Smooth muscle cell (in vitro differentiated cells): ENCODE data around the gene SMARCAL1. TPM values are rescaled to one million over a fixed set of nuclear protein-coding genes. Genes with fewer than 3 reads are reported as not detected.

ENCODE experiments used
- DNase-seq: peaks from one replicate; lab custom pipeline; 2025; ENCODE audit not compliant: unreplicated experiment; lab: John Stamatoyannopoulos, UW
- H2AFZ ChIP-seq: fragments of 200-600 bp; sonication (generic); 2 replicates; pipeline ENCODE4 v1.6.0; 2016; ENCODE audit warnings: antibody characterized with exemption, low read depth, mild to moderate bottlenecking
- H3F3A ChIP-seq: fragments of 200-600 bp; sonication (generic); 2 replicates; pipeline ENCODE4 v1.6.0; 2017; ENCODE audit warnings: antibody characterized with exemption, low read depth
- H3K27ac ChIP-seq: fragments of 200-600 bp; sonication (generic); 2 replicates; pipeline ENCODE4 v1.5.1; 2016; ENCODE audit warnings: low read depth, mild to moderate bottlenecking
- H3K27me3 ChIP-seq: fragments of 200-600 bp; sonication (generic); 2 replicates; pipeline ENCODE4 v1.6.1; 2016; ENCODE audit warnings: low read depth, mild to moderate bottlenecking
- H3K36me3 ChIP-seq: fragments of 200-600 bp; sonication (generic); 2 replicates; pipeline ENCODE4 v1.5.1; 2016; ENCODE audit warnings: low read depth
- H3K4me1 ChIP-seq: fragments of 200-600 bp; sonication (generic); 2 replicates; pipeline ENCODE4 v1.5.1; 2016; ENCODE audit warnings: low read depth
- H3K4me2 ChIP-seq: fragments of 200-600 bp; sonication (generic); 2 replicates; pipeline ENCODE4 v1.6.0; 2016; ENCODE audit warnings: mild to moderate bottlenecking
- H3K4me3 ChIP-seq: fragments of 200-600 bp; sonication (generic); 2 replicates; pipeline ENCODE4 v1.5.1; 2016; ENCODE audit warnings: mild to moderate bottlenecking
- H3K79me2 ChIP-seq: fragments of 200-600 bp; sonication (generic); 2 replicates; pipeline ENCODE4 v1.6.0; 2016; ENCODE audit warnings: low read depth, mild to moderate bottlenecking
- H3K9ac ChIP-seq: fragments of 200-600 bp; sonication (generic); 2 replicates; pipeline ENCODE4 v1.6.0; 2016; ENCODE audit warnings: low read depth
- H3K9me3 ChIP-seq: fragments of 200-600 bp; sonication (generic); replicated peaks from 2 replicates; pipeline ENCODE4 v1.5.1; 2016; ENCODE audit warnings: low read depth
- H4K20me1 ChIP-seq: fragments of 200-600 bp; sonication (generic); 2 replicates; pipeline ENCODE4 v1.6.0; 2016; ENCODE audit warnings: low read depth
- CTCF ChIP-seq: fragments of 200-600 bp; sonication (generic); IDR thresholded peaks from 2 replicates; pipeline ENCODE4 v1.5.1; 2017; ENCODE audit warnings: borderline replicate concordance, mild to moderate bottlenecking, antibody characterized with exemption; ENCODE audit not compliant: insufficient read depth, poor library complexity, severe bottlenecking
- WGBS: methylation state at CpG from one replicate; pipeline ENCODE4 v1.1.7; 2016; ENCODE audit warnings: low lambda C conversion rate; 5-methylcytosine and 5-hydroxymethylcytosine counted together
- polyA plus RNA-seq: library from polyadenylated mRNA; unstranded; fragments of >200 nt; fragmentation: Nextera tagmentation; extraction: Ambion mirVana; gene quantifications from 2 replicates; pipeline ENCODE4 v1.2.1, GENCODE V29; 2016
- total RNA-seq: library from RNA; depleted of rRNA; stranded (reverse); fragments of >200 nt; gene quantifications from 2 replicates; pipeline ENCODE4 v1.2.3, GENCODE V29; 2014

The SMARCAL1 gene
- total and polyA plus RNA-seq, 2 experiments from 2014 or later, result 23.1 to 33.5 TPM

DNA sequence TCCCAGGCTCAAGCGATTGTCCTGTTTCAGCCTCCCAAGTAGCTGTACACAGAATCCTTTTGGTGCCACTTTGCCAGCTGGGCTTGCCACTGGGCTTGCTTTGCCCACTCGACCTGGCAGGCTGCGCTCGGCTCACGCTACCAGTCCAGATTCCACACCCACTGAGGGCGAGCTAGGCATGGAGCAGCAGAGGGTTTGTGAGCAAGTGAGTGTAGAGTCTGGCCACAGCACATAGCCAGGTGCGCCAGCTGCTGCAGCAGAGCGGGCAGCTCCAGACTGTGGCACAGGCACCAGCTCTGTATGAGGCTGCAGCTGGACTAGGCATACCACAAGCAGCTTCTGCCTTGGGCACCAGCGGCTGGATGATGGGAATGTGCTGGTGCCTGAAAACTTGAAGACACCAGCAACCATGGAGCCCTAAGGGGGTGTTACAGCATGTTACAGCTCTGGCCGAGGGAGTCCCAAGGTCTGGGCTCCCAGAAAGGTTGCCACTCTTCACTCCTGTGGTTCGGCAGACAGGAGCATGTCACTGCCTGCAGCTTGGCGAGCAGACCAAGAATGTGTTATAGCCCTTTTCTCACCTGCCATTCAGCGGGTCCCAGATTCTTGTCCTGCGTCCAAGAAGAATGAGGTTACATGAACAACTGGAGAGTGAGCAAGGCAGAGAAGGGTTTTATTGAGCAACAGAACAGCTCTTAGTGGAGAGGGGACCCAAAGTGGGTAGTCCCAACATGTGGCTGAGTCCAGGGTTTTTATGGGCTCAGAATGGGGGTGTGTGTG is 12.9 kb downstream of the SMARCAL1 start:
- H2AFZ ChIP-seq, result no peak overlapping the region
- 96% methylated on average over 14 of the region's 14 CpGs for WGBS
- peaks cover 16% of the 10 kb centered on the region for H3K36me3 ChIP-seq
- no peak overlapping the region for H3K9ac ChIP-seq
- peaks cover 22% of the 10 kb centered on the region for H3F3A ChIP-seq
- H3K27me3 ChIP-seq, result no peaks in the 10 kb centered on the region
- no peak for DNase-seq
- no peak overlapping the region for H3K4me3 ChIP-seq
- no peak for TF ChIP-seq CTCF
- no peaks in the 10 kb centered on the region for H3K79me2 ChIP-seq
- H4K20me1 ChIP-seq, result no peaks in the 10 kb centered on the region
- H3K27ac ChIP-seq, result peak overlapping the region; percentile 72
- no peaks in the 10 kb centered on the region for H3K9me3 ChIP-seq
- no peak overlapping the region for H3K4me2 ChIP-seq
- H3K4me1 ChIP-seq, result peaks cover 3% of the 10 kb centered on the region

- DNase-seq, result no peak
- Histone ChIP-seq H3K4me2 (peak overlapping the region; percentile 71), H3K36me3 (peaks cover 9% of the 10 kb centered on the region), H3K9ac (peak overlapping the region; percentile 16), H3K4me1 (peaks cover 3% of the 10 kb centered on the region), H3F3A (peaks cover 22% of the 10 kb centered on the region), H4K20me1 (no peaks in the 10 kb centered on the region), H3K79me2 (no peaks in the 10 kb centered on the region), H3K9me3 (no peaks in the 10 kb centered on the region), H2AFZ (no peak overlapping the region), H3K27ac (peak overlapping the region; percentile 72), H3K4me3 (no peak overlapping the region), H3K27me3 (no peaks in the 10 kb centered on the region)
- 11% methylated on average over 2 of the region's 2 CpGs for WGBS
- no peak for TF ChIP-seq CTCF
Observed at GRCh38 chr2:216426166-216426777, 14.0 kb downstream of the SMARCAL1 start.

- H3K27me3 ChIP-seq, result no peaks in the 10 kb centered on the region
- peaks cover 22% of the 10 kb centered on the region for H3F3A ChIP-seq
- H3K27ac ChIP-seq, result peak overlapping the region; percentile 72
- peak overlapping the region; percentile 16 for H3K9ac ChIP-seq
- WGBS, result under 1% methylated on average over 4 of the region's 4 CpGs
- no peak overlapping the region for H2AFZ ChIP-seq
- H3K4me1 ChIP-seq, result peaks cover 3% of the 10 kb centered on the region
- no peaks in the 10 kb centered on the region for H3K9me3 ChIP-seq
- DNase-seq, result no peak
- TF ChIP-seq CTCF, result no peak
- H3K36me3 ChIP-seq, result peaks cover 4% of the 10 kb centered on the region
- no peaks in the 10 kb centered on the region for H4K20me1 ChIP-seq
- H3K79me2 ChIP-seq, result no peaks in the 10 kb centered on the region
- H3K4me3 ChIP-seq, result no peak overlapping the region
- peak overlapping the region; percentile 71 for H3K4me2 ChIP-seq
Observed at GRCh38 chr2:216426938-216427337, 14.7 kb downstream of the SMARCAL1 start.
